ENCODE measurements around the gene RAPGEF2.

- TF ChIP-seq POLR2A (IDR thresholded peaks at IDR 0.05) = no peak
- TF ChIP-seq CTCF (IDR thresholded peaks at IDR 0.05) = no peak
- no peak for TF ChIP-seq EP300 (IDR thresholded peaks at IDR 0.05)
Observed at GRCh38 chr4:159250751-159251325, 148.0 kb downstream of the RAPGEF2 start.

Measured in stomach (tissue), 4 donors.